GM21367 (cell line): ENCODE measurements around the gene ZNF276.
"Not testable (repeated sequence)": the region's sequence is repeated elsewhere in the genome, so short reads cannot be mapped to it uniquely, and the experiment has no call there.

Experiments used
- ATAC-seq: cut with Tn5 transposase; IDR thresholded peaks from one replicate; pipeline ENCODE4 v1.9.1; 2021; ENCODE audit not compliant: unreplicated experiment

The ZNF276 gene

GRCh38 chr16:89733792-89734191 lies 12.5 kb downstream of the ZNF276 start:
- ATAC-seq: no peak

- no peak for ATAC-seq
Observed at GRCh38 chr16:89736554-89736953, 15.2 kb downstream of the ZNF276 start.

GRCh38 chr16:89737341-89738071 lies 16.2 kb downstream of the ZNF276 start:
- ATAC-seq: no peak

- no peak for ATAC-seq
Observed at GRCh38 chr16:89738072-89738377, 16.7 kb downstream of the ZNF276 start.

GRCh38 chr16:89738538-89739317 lies 17.4 kb downstream of the ZNF276 start:
- ATAC-seq: no peak

- ATAC-seq: no peak
Observed at GRCh38 chr16:89739383-89739782, 18.0 kb downstream of the ZNF276 start.

GRCh38 chr16:89741342-89742014 lies 20.1 kb downstream of the ZNF276 start:
- no peak for ATAC-seq

- no peak for ATAC-seq
Observed at GRCh38 chr16:89742948-89743347, 21.6 kb downstream of the ZNF276 start.

- ATAC-seq: no peak
Observed at GRCh38 chr16:89744813-89745212, 23.5 kb downstream of the ZNF276 start.

- ATAC-seq: no peak
Observed at GRCh38 chr16:89746043-89746442, 24.7 kb downstream of the ZNF276 start.

GRCh38 chr16:89748076-89748475 lies 26.7 kb downstream of the ZNF276 start:
- no peak for ATAC-seq

GRCh38 chr16:89748921-89749320 lies 27.6 kb downstream of the ZNF276 start:
- no peak for ATAC-seq

GRCh38 chr16:89749637-89750036 lies 28.3 kb downstream of the ZNF276 start:
- ATAC-seq: no peak

GRCh38 chr16:89759746-89760340 lies 38.5 kb downstream of the ZNF276 start:
- no peak for ATAC-seq

GRCh38 chr16:89761304-89761922 lies 40.1 kb downstream of the ZNF276 start:
- ATAC-seq: no peak

- ATAC-seq: peak; percentile 79
Observed at GRCh38 chr16:89764711-89765201, 43.4 kb downstream of the ZNF276 start.

GRCh38 chr16:89765292-89765830 lies 44.0 kb downstream of the ZNF276 start:
- ATAC-seq: no peak

GRCh38 chr16:89770367-89770766 lies 49.0 kb downstream of the ZNF276 start:
- no peak for ATAC-seq

GRCh38 chr16:89775223-89775622 lies 53.9 kb downstream of the ZNF276 start:
- no peak for ATAC-seq

GRCh38 chr16:89778211-89778610 lies 56.9 kb downstream of the ZNF276 start:
- ATAC-seq: not testable (repeated sequence)
